DOHH2 (cell line): ENCODE data around the gene CLCN3.

Experiments
- EZH2phosphoT487 ChIP-seq: fragments of 200-600 bp; sonication (generic); IDR thresholded peaks from 2 replicates; pipeline ENCODE4 v1.6.1; 2017; ENCODE audit warnings: borderline replicate concordance, mild to moderate bottlenecking, antibody characterized with exemption, low read length, moderate library complexity, mixed read lengths
- TF ChIP-seq, protein P1 (sequence below): fragments of 200-600 bp; sonication (generic); IDR thresholded peaks from one replicate; pipeline ENCODE4 v1.5.1; 2014; ENCODE audit warnings: antibody characterized with exemption, mild to moderate bottlenecking, low read depth, low read length; ENCODE audit not compliant: poor library complexity, severe bottlenecking

DNA sequence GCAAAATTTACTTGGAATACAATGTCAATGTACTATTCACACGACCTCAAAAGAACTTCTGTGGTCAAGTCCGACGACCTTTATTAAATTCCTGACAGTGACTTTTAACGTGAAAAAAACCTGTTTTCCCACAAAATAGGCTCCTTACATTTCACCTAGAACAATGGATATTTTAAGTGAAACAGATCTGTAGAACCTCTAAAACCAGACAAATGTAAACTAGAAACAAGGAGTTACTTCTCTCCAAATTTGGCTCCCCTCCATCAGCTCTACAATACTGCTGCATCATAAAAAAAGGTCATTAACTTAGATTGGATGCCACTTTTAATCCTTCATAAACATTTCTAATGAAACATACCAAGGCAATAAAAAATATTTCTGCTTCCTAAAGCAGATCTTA is 9.2 kb upstream of the CLCN3 start:
- TF ChIP-seq, protein P1, sequence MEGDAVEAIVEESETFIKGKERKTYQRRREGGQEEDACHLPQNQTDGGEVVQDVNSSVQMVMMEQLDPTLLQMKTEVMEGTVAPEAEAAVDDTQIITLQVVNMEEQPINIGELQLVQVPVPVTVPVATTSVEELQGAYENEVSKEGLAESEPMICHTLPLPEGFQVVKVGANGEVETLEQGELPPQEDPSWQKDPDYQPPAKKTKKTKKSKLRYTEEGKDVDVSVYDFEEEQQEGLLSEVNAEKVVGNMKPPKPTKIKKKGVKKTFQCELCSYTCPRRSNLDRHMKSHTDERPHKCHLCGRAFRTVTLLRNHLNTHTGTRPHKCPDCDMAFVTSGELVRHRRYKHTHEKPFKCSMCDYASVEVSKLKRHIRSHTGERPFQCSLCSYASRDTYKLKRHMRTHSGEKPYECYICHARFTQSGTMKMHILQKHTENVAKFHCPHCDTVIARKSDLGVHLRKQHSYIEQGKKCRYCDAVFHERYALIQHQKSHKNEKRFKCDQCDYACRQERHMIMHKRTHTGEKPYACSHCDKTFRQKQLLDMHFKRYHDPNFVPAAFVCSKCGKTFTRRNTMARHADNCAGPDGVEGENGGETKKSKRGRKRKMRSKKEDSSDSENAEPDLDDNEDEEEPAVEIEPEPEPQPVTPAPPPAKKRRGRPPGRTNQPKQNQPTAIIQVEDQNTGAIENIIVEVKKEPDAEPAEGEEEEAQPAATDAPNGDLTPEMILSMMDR = no peak
- no peak for TF ChIP-seq EZH2phosphoT487
